Measurements from ENCODE around the gene SRSF4. TPM values are rescaled to one million over a fixed set of nuclear protein-coding genes. Genes with fewer than 3 reads are reported as not detected.

SRSF4 gene
- total RNA-seq, 1 donor from 2014 or later, result 89.0 TPM

DNA sequence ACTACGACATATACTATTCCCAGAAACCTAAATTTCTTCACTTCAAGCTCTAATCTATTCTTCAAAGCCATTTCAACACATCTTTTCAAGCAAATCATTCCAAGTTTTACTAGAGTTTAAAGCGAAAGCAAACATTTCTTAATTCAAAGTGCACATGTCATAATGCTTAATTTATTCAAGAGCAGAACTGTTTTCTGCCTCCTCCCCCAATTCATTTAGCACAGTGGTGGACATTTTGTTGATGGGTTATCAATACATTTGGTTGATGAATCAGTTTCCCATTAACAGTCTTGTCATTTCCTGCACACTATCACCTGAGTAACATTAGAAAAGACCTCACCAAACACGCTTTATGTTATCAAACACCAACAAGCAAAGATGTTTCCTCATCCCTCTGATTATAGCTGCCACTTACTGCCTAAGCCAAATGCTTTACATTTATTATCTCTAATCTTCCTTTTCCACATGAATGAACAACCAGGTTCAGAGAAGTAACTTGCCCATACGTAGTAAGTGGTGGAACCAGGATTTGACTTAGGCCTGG, 2.0 kb downstream of the SRSF4 start:
- Histone ChIP-seq H3K4me1 (peaks cover 53% of the 10 kb centered on the region), H3K36me3 (no peaks in the 10 kb centered on the region), H3K9me3 (no peaks in the 10 kb centered on the region), H3K27me3 (no peaks in the 10 kb centered on the region), H3K4me3 (peak overlapping the region; percentile 90), H3K27ac (peak overlapping the region; percentile 100)
- TF ChIP-seq, protein P1, sequence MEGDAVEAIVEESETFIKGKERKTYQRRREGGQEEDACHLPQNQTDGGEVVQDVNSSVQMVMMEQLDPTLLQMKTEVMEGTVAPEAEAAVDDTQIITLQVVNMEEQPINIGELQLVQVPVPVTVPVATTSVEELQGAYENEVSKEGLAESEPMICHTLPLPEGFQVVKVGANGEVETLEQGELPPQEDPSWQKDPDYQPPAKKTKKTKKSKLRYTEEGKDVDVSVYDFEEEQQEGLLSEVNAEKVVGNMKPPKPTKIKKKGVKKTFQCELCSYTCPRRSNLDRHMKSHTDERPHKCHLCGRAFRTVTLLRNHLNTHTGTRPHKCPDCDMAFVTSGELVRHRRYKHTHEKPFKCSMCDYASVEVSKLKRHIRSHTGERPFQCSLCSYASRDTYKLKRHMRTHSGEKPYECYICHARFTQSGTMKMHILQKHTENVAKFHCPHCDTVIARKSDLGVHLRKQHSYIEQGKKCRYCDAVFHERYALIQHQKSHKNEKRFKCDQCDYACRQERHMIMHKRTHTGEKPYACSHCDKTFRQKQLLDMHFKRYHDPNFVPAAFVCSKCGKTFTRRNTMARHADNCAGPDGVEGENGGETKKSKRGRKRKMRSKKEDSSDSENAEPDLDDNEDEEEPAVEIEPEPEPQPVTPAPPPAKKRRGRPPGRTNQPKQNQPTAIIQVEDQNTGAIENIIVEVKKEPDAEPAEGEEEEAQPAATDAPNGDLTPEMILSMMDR (IDR thresholded peaks at IDR 0.05), result no peak
- ATAC-seq (no peak), DNase-seq (no peak)
- intact Hi-C loops (cut with DNase I), result no loop called here

DNA sequence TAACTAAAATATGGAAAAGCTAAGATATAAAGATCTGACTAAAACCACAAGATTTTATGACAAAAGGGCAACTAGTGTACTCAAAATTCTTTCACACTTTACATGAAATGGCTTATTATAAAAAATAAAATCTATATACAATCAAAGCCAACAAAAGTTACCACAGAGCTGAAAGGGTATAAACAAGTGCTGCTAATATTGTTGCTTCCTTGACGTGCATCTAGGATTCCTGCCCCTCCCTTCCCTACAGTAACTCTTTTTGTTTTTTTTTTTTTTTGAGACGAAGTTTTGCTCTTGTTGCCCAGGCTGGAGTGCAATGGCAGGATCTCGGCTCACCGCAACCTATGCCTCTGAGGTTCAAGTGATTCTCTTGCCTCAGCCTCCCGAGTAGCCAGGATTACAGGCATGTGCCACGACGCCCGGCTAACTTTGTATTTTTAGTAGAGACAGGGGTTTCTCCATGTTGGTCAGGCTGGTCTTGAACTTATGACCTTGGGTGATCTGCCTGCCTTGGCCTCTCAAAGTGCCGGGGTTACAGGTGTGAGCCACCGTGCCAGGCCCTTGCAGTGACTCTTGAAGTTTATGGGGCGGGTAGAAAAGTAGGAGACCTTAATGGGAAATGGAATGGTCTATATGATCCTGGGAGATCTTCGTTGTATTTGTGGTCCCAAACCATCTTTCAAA, 4.5 kb downstream of the SRSF4 start:
- Histone ChIP-seq H3K27me3 (no peaks in the 10 kb centered on the region), H3K36me3 (no peaks in the 10 kb centered on the region), H3K4me3 (no peak overlapping the region), H3K27ac (peak overlapping the region; percentile 15), H3K9me3 (no peaks in the 10 kb centered on the region), H3K4me1 (peaks cover 47% of the 10 kb centered on the region)
- intact Hi-C loops (cut with DNase I), result no loop called here
- DNase-seq (no peak), ATAC-seq (no peak)
- TF ChIP-seq, protein P1 (IDR thresholded peaks at IDR 0.05), result no peak

DNA sequence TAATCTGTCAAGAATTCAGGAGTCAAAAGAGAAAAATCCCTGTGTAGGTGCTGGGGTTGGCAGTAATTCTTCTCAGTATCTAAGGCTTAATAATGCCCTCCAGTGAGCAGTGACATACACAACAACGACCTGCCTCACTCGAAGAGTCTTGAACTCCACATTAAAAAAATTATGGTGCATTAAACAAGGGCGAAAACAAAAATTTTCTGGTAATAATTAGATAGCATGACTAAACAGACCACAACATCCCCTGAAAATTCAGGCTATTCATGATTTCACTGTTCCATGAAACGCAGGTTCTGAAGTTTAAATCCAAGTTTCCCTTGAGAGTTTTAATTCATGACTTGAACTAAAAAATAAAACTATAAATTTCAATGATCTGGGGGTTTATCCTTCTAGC, 5.1 kb downstream of the SRSF4 start:
- DNase-seq (no peak), ATAC-seq (no peak)
- H3K4me1 ChIP-seq, result peaks cover 50% of the 10 kb centered on the region
- H3K9me3 ChIP-seq, result no peaks in the 10 kb centered on the region
- no peaks in the 10 kb centered on the region for H3K36me3 ChIP-seq
- TF ChIP-seq, protein P1 (IDR thresholded peaks at IDR 0.05), result no peak
- intact Hi-C loops (cut with DNase I), result no loop called here
- no peaks in the 10 kb centered on the region for H3K27me3 ChIP-seq
- no peak overlapping the region for H3K4me3 ChIP-seq
- H3K27ac ChIP-seq, result no peak overlapping the region

DNA sequence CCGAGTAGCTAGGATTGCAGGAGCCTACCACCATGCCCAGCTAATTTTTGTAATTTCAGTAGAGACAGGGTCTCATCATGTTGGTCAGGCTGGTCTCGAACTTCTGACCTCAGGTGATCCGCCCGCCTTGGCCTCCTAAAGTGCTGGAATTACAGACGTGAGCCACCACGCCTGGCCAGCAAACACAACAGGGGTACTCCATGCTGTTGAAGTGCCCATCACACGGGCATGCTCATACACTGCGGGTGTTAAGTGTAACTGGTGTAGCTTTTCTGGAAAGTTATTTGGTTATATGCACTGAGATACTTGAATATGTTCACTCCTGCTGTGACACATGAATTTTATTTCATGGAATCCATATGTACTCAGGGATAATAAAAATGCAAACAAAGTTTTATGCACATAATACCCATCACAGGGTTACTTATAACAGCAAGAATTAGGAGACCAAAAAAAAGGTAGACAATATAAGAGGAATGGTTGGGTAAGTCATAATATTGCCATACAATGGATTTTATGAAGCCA, 9.2 kb downstream of the SRSF4 start:
- no peak overlapping the region for H3K4me3 ChIP-seq
- TF ChIP-seq, protein P1 (IDR thresholded peaks at IDR 0.05), result no peak
- H3K9me3 ChIP-seq, result no peaks in the 10 kb centered on the region
- intact Hi-C loops (cut with DNase I), result no loop called here
- no peaks in the 10 kb centered on the region for H3K27me3 ChIP-seq
- DNase-seq, result no peak
- peak; percentile 27 for ATAC-seq
- H3K4me1 ChIP-seq, result peaks cover 39% of the 10 kb centered on the region
- H3K36me3 ChIP-seq, result peaks cover 15% of the 10 kb centered on the region
- no peak overlapping the region for H3K27ac ChIP-seq

DNA sequence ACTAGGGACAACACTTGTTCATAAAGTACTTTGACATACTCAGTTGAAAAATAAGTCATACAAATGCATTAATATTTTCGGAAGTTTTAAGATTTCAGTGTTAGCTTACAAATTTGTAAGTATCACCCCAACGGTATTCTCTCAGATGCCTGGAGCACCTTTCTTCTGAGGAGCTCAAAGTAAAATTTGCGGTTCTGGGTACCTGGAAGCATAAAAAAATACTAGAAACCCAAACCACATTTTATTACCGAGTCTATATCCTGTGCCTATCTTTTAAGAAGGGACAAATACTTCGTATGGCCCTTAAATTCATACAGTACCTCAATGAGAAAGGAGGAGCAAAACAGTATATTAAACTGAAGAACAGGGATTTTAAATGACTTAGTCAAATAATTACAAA, 10.2 kb downstream of the SRSF4 start:
- H3K4me3 ChIP-seq, result no peak overlapping the region
- intact Hi-C loops (cut with DNase I), result no loop called here
- ATAC-seq (no peak), DNase-seq (no peak)
- TF ChIP-seq, protein P1 (IDR thresholded peaks at IDR 0.05), result no peak
- peaks cover 24% of the 10 kb centered on the region for H3K36me3 ChIP-seq
- H3K27ac ChIP-seq, result no peak overlapping the region
- no peaks in the 10 kb centered on the region for H3K27me3 ChIP-seq
- peaks cover 30% of the 10 kb centered on the region for H3K4me1 ChIP-seq
- H3K9me3 ChIP-seq, result no peaks in the 10 kb centered on the region

Measured in upper lobe of right lung (tissue), 1 donor.